ENCODE data around the gene ABCC2.

The ABCC2 gene

DNA sequence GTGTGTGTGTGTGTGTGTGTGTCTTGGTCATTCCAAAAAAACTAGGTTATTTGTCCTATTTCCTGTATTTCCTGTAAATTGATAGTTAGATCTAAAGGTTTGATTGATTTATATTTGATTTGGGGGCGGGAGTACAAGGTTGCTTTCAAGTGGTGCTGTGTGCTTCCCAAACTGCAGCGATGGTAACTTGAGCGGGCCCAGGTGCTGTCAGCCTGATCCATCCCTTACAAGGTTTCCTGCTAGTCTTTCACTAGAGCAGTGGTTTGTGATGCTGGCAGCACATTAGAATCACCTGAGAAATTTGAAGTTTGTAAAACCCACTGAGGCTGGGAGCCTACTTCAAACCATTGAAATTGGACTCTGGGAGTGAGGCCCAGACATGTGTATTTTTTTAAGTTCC lies 23.7 kb downstream of the ABCC2 start:
- no peak overlapping the region for H3K4me3 ChIP-seq (ENCODE audit: low read depth, low read length)
- DNase-seq (ENCODE audit: low read depth) = no peak
- TF ChIP-seq, protein P1, sequence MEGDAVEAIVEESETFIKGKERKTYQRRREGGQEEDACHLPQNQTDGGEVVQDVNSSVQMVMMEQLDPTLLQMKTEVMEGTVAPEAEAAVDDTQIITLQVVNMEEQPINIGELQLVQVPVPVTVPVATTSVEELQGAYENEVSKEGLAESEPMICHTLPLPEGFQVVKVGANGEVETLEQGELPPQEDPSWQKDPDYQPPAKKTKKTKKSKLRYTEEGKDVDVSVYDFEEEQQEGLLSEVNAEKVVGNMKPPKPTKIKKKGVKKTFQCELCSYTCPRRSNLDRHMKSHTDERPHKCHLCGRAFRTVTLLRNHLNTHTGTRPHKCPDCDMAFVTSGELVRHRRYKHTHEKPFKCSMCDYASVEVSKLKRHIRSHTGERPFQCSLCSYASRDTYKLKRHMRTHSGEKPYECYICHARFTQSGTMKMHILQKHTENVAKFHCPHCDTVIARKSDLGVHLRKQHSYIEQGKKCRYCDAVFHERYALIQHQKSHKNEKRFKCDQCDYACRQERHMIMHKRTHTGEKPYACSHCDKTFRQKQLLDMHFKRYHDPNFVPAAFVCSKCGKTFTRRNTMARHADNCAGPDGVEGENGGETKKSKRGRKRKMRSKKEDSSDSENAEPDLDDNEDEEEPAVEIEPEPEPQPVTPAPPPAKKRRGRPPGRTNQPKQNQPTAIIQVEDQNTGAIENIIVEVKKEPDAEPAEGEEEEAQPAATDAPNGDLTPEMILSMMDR (IDR thresholded peaks at IDR 0.05; ENCODE audit: insufficient read depth, low read depth, low read length, missing control alignments) = no peak

DNA sequence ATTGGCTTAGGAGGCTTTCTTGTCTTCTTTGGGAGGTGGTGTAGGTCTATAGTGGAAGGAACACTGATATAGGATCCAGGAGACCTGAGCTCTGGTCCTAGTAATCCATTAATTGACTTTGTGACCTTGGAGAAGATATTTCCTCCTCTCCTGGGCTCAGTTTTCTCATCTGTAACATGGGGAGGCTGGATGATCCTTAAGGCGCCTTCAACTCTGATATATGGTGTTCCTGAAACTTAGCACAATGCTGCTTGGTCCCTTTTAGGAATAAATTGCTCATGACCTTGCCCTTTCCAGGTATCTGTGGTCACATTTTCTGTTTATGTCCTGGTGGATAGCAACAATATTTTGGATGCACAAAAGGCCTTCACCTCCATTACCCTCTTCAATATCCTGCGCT lies 25.3 kb downstream of the ABCC2 start:
- no peak for DNase-seq (ENCODE audit: low read depth)
- H3K4me3 ChIP-seq (ENCODE audit: low read depth, low read length) = no peak overlapping the region
- TF ChIP-seq, protein P1 (IDR thresholded peaks at IDR 0.05; ENCODE audit: insufficient read depth, low read depth, low read length, missing control alignments) = no peak

DNA sequence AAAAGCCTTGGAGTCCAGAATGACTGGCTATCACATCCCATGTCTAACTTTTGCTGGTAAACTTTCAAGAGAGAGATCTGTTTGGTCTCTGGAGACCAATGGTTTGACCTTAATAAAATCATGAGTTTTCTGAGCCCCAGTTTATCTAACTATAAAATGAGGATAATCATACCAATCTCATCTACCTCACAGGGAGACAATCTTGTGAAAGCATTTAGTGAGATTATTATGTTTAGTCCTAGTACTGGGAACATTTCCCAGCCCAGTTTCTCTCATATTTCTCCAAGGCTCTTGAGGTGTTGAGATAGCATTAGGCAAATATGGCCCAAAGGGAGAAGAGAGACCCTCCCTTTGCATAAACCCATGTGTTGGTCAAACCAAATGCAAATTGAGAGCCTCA lies 25.8 kb downstream of the ABCC2 start:
- no peak for DNase-seq (ENCODE audit: low read depth)
- TF ChIP-seq, protein P1 (IDR thresholded peaks at IDR 0.05; ENCODE audit: insufficient read depth, low read depth, low read length, missing control alignments) = no peak
- no peak overlapping the region for H3K4me3 ChIP-seq (ENCODE audit: low read depth, low read length)

DNA sequence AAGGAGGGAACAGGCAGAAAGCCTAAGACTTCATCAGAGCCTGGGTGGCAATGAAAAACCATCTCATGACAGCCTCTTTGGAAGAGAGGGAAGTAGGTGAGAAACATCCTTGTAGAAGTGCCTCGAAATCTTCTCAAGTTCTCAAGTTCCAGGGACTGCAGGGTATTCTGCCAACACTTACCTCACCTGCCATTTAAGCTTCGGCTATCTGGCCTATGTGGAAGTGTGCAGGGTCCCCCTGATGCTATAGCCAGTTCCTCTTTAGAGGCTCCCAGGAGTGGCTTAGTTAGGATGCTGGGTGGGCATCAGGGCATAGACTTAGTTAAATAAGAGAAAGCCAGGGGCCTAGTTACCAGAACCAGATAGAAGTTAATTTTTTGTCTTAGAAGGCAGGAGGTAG lies 27.0 kb downstream of the ABCC2 start:
- no peak overlapping the region for H3K4me3 ChIP-seq (ENCODE audit: low read depth, low read length)
- DNase-seq (ENCODE audit: low read depth) = no peak
- TF ChIP-seq, protein P1 (IDR thresholded peaks at IDR 0.05; ENCODE audit: insufficient read depth, low read depth, low read length, missing control alignments) = no peak

DNA sequence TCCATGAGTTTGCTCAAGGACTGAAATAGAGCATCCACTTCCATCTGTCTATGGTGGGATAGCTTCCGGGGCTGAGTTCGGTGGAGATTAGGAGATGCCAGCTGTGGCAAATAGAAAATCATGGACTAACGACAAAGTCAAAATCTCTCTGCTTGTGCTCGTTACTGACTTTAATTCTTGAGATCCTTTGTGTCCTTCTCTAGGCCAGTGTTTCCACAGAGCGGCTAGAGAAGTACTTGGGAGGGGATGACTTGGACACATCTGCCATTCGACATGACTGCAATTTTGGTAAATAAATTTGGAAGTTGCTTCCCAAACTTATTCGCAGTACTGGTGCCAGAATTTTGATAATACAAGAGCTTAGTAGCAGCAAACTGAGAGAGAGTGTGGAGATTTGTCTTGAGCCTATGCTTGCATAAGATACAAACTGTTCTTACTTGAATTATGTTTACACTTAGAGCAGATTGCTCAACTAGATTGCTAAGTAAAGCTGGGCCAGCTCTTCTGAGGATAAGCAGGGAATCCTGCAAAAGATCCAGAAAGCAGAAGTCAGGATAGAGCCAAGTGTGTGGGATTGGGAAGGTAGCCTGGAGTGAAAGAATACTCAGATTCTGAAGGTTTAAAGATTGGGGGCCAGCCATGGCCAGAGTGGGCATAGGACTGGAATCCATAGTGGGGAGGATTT lies 27.6 kb downstream of the ABCC2 start:
- DNase-seq (ENCODE audit: low read depth) = no peak
- TF ChIP-seq, protein P1 (IDR thresholded peaks at IDR 0.05; ENCODE audit: insufficient read depth, low read depth, low read length, missing control alignments) = no peak
- no peak overlapping the region for H3K4me3 ChIP-seq (ENCODE audit: low read depth, low read length)

DNA sequence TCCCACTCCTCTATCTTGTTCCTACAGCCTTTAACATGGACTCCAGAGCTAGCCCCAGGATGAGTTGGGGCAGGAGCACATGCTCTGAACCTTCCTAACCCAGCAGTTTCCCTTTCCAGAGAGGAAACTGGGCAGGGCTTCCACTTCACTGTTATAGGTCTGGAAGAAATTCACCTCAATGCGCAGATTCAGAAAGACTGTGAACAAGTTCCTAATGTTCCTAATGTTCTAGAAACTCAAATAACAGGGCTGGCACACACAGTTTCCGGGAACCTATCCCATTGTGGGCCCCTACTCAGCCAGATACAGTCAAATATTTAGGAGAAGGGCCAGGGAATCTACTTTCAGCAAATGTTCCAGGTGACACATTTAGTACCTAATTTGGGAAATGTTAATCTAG lies 29.7 kb downstream of the ABCC2 start:
- DNase-seq (ENCODE audit: low read depth) = no peak
- no peak overlapping the region for H3K4me3 ChIP-seq (ENCODE audit: low read depth, low read length)
- TF ChIP-seq, protein P1 (IDR thresholded peaks at IDR 0.05; ENCODE audit: insufficient read depth, low read depth, low read length, missing control alignments) = no peak

DNA sequence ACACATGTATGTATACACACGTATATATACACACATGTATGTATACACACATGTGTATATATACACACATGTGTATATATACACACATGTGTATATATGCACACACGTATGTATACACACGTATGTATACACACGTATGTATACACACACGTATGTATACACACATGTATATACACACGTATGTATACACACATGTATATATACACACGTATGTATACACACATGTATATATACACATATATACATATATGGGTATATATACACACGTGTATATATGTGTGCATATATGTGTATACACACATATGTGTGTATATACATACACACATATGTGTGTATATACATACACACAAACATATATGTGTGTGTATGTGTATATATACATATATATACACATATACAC lies 31.7 kb downstream of the ABCC2 start:
- H3K4me3 ChIP-seq (ENCODE audit: low read depth, low read length) = no peak overlapping the region
- TF ChIP-seq, protein P1 (IDR thresholded peaks at IDR 0.05; ENCODE audit: insufficient read depth, low read depth, low read length, missing control alignments) = no peak
- DNase-seq (ENCODE audit: low read depth) = no peak

Data from GM12865 (cell line).